NCI-H2196 (cell line): Measurements from ENCODE around the gene PLPP7.

Experiments used
- DNase-seq: peaks from one replicate; lab custom pipeline; 2025; ENCODE audit not compliant: unreplicated experiment; lab: John Stamatoyannopoulos, UW

Gene PLPP7

GRCh38 chr9:131302244-131303075 lies 12.9 kb downstream of the PLPP7 start:
- DNase-seq = peak; percentile 62

- no peak for DNase-seq
These were observed 14.1 kb downstream of the PLPP7 start for GRCh38 chr9:131303381-131304321.

- DNase-seq = no peak
These were observed 15.3 kb downstream of the PLPP7 start for GRCh38 chr9:131304676-131305355.

- no peak for DNase-seq
These were observed 17.0 kb downstream of the PLPP7 start for GRCh38 chr9:131306397-131307004.

- DNase-seq = no peak
These were observed 18.5 kb downstream of the PLPP7 start for GRCh38 chr9:131307974-131308373.

GRCh38 chr9:131308452-131308851 lies 18.9 kb downstream of the PLPP7 start:
- DNase-seq = no peak

- DNase-seq = no peak
These were observed 19.5 kb downstream of the PLPP7 start for GRCh38 chr9:131308906-131309529.

- DNase-seq = no peak
These were observed 20.2 kb downstream of the PLPP7 start for GRCh38 chr9:131309530-131310276.

- no peak for DNase-seq
These were observed 21.5 kb downstream of the PLPP7 start for GRCh38 chr9:131310833-131311554.

GRCh38 chr9:131312246-131312645 lies 22.7 kb downstream of the PLPP7 start:
- DNase-seq = no peak

- DNase-seq = no peak
These were observed 23.6 kb downstream of the PLPP7 start for GRCh38 chr9:131312822-131313770.

GRCh38 chr9:131318231-131319085 lies 28.9 kb downstream of the PLPP7 start:
- DNase-seq = no peak

GRCh38 chr9:131319486-131319885 lies 30.0 kb downstream of the PLPP7 start:
- no peak for DNase-seq

- no peak for DNase-seq
These were observed 30.6 kb downstream of the PLPP7 start for GRCh38 chr9:131320031-131320685.

- DNase-seq = no peak
These were observed 34.1 kb downstream of the PLPP7 start for GRCh38 chr9:131323629-131324028.
